Measurements from ENCODE around the gene TOPAZ1.

DNA sequence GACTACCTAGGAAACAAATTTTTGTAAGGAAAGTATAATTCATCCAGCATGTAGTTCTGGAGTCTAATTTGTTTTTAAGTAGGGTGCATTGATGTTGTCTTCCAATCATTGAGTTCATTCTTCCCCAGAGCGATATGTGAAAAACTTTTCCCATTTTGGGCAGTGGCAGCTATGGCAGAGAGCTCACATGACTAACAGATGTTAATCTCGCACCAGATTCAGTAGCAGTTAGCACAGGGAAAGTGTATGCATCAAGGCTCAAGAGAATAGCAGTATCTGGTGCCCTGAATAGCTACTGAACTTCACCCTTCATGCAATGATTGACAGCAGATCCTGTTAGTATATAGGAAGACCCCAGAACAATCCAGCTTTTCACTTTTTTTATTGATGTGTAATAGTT, 50.6 kb downstream of the TOPAZ1 start:
- TF ChIP-seq, protein P1, sequence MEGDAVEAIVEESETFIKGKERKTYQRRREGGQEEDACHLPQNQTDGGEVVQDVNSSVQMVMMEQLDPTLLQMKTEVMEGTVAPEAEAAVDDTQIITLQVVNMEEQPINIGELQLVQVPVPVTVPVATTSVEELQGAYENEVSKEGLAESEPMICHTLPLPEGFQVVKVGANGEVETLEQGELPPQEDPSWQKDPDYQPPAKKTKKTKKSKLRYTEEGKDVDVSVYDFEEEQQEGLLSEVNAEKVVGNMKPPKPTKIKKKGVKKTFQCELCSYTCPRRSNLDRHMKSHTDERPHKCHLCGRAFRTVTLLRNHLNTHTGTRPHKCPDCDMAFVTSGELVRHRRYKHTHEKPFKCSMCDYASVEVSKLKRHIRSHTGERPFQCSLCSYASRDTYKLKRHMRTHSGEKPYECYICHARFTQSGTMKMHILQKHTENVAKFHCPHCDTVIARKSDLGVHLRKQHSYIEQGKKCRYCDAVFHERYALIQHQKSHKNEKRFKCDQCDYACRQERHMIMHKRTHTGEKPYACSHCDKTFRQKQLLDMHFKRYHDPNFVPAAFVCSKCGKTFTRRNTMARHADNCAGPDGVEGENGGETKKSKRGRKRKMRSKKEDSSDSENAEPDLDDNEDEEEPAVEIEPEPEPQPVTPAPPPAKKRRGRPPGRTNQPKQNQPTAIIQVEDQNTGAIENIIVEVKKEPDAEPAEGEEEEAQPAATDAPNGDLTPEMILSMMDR (IDR thresholded peaks at IDR 0.05), result no peak
- TF ChIP-seq EP300 (IDR thresholded peaks at IDR 0.05) (no peak), POLR2AphosphoS5 (IDR thresholded peaks at IDR 0.05) (no peak)

Data from esophagus muscularis mucosa (tissue), 4 donors.